GM19468 (cell line): ENCODE results near the gene SLC4A7.
"Not testable (repeated sequence)": the region's sequence is repeated elsewhere in the genome, so short reads cannot be mapped to it uniquely, and the experiment has no call there.

Experiments
- ATAC-seq: cut with Tn5 transposase; IDR thresholded peaks from one replicate; pipeline ENCODE4 v1.9.1; 2021; ENCODE audit warnings: mild to moderate bottlenecking, moderate library complexity, moderate number of reproducible peaks; ENCODE audit not compliant: unreplicated experiment; ENCODE audit errors: extremely low read depth

SLC4A7 gene

GRCh38 chr3:27488821-27489220 lies 4.6 kb upstream of the SLC4A7 start:
- ATAC-seq: no peak

- no peak for ATAC-seq
Measured at GRCh38 chr3:27487383-27487782, 3.2 kb upstream of the SLC4A7 start.

- ATAC-seq: no peak
Measured at GRCh38 chr3:27486336-27486735, 2.2 kb upstream of the SLC4A7 start.

GRCh38 chr3:27485866-27486265 lies 1.7 kb upstream of the SLC4A7 start:
- ATAC-seq: no peak

DNA sequence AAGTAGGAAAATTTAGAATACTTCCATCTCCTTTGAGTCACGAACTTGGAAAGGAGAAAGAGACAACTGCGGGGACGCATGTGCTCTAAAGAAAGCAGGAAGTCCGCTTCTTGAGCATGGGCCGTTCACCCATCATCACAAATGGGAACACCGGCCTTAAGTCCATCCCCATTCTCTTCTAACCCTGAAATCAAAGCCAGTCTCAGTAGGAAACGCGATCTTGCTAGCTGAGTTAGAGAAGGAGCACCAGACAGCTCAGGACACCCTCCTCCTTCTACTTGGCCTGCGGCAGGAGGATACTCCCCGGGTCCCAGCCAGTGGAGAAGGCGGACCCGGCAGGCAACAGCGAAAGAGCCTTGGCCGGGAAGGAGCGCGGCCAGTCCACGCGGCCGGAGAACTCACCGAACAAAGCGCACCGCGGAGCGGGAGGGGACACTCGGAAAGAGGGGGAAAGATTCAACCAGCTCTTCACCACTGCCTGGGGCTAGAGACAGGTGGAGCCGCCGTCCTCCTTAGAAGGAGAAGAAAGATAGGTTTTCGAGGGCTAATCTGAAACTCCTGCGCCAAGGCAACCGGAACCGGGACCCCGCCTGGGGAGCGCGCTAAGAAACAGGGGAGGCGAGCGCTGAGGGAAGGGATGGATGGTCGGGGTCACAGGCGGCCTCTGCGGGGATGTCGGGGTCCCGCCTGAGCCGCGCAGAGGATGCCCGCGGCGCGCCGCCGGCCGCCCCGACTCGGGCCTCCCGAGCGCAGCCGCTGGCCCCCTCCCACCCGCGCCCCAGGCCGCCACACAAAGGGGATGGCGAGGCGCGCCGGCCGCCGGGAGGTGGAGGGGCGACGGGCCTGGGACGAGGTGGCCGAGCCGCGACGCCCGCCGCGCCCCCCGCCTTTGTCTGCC lies 818 bp downstream of the SLC4A7 start:
- peak; percentile 1 for ATAC-seq

DNA sequence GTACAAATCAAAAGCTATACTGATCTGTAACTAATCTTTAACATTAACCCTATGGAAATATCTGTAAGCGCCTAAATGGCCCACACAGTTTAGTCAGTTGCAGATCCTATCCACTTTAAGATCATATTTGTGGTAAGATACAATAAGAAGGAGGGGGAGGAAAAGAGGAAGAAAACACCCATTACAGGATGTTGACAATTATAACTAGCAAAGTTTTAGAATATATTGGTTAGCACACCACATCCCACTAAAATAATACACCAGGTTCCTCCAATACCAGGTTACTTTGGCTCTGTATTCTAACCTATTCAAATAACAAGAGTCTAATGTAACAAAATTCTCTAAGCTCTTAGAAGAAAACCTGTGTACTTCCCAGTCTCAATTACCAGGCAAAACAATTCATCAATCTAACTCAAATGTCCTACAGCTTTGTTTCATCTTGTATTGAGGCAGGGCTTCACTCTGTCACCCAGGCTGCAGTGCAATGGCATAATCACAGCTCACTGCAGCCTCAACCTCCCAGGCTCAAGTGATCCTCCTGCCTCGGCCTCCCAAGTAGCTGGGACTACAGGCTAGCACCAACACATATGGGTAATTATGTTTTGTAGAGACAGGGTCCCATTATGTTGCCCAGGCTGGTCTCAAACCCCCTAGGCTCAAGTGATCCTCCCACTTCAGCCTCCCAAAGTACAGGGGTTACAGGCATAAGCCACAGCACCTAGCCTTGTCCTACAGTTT lies 4.2 kb downstream of the SLC4A7 start:
- ATAC-seq: no peak

- ATAC-seq: no peak
Measured at GRCh38 chr3:27471923-27472550, 12.1 kb downstream of the SLC4A7 start.

DNA sequence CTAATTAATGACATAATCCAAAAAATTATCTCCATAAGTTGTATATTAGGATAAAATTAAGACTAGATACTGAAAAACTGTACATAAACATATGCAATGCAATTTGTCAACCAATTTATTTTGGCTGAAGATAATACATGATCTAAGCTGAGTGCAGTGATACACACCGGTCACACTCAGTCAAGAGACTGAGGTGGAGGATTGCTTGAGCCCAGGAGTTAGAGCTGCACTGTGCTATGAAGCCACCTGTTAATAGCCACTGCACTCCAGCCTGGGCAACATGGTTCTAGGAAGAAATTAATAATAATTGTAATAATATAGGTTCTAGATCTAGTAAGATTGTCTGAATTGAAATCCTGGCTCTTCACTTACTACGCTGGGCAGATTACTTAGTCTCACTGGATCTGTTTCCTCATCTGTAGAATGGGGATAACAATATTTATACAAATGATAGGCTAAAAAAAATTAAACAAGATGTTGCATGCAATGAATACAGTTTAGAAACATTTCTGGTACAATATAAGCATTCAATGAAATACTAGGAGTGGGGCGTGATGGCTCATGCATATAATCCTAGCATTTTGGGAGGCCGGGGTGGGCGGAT lies 15.8 kb downstream of the SLC4A7 start:
- no peak for ATAC-seq

GRCh38 chr3:27467545-27467944 lies 16.6 kb downstream of the SLC4A7 start:
- ATAC-seq: peak; percentile 90

DNA sequence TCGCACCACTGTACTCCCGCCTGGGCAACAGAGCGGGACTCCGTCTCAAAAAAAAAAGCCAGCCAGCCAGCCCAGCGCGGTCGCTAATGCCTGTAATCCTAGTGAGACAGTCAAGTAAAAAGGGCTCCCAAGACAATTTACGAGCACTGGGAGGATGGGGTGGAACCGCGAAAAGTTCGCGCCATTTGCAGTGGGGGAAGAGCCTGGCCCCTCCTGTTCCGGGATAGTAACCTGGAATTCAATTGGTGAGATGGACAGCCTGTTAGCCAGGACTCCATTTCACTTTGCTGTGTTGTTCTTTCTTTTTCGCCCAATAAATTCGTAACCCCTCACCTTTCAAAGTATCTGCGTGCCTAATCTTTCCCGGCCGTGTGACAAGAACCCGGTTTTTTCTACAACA lies 19.5 kb downstream of the SLC4A7 start:
- no peak for ATAC-seq

DNA sequence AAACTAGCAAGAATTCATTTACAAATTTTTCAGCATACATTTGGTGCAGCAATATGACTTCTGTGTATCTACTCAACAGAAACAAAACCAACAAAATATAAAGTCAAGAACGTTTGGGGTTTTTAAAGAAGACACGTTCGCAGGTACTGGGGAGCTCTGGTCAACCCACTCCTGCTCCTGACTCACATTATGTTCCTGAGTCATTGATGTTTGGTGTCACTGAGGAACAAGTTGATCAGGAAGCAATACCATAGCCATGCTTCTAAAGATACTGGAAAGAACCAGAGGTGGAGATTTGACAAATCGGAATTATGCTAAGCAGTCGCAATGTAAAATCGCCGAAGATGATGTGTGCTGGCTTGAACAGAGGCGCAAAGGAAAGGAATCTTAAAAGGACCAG lies 22.0 kb downstream of the SLC4A7 start:
- no peak for ATAC-seq

DNA sequence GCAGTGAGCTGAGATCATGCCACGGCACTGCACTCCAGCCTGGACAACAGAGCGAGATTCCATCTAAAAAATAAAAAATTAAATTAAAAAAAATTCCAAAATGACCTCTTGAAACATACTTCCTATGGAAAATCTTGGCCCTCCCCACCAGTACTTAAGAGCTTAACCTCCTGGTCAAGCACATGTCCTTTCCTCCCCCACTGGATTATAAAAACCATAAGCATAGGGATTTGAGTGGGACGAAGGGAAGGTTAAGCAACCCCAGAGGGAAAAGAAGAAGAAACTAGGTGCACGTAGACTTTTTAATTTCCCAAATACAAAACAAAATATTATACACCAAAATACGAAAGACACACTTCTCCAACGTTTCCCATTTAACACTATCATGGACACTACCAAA lies 25.3 kb downstream of the SLC4A7 start:
- ATAC-seq: no peak

DNA sequence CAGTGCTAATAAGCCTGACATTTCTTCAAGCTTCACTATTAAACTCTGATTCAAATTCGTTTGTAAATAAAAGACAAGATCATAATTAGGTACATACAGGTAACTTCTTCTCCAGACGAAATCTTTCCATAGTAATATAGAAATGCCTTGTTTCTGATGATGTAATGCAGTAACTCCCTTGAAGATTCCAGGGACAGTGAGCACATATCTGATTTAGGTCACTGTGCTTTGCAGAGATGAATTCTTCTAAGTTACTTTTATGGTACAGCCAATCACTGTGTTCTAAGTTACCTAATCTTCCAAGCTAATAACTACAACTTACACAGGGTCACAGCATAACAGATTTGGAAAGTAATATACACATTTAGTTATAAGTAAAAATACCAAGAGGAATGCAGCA lies 27.6 kb downstream of the SLC4A7 start:
- ATAC-seq: no peak

GRCh38 chr3:27454914-27455313 lies 29.3 kb downstream of the SLC4A7 start:
- ATAC-seq: peak; percentile 45

DNA sequence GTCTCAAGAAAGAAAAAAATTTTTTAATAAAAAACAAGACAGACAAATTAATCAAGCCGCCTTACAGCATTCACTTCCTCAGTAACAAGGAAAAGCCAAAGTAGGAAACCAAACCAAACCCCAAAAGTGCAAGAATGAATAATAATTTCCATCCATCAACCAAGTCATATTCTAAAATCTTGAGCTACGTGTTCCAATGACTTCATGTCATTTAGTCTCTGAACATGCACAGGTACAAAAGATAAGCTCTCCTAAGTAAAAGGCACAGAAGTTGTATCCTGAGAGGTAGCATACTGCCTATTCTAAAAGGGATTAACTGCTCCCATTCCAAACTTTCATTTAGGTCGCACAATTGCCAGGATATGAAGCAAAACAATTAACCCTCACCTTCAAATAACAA lies 29.7 kb downstream of the SLC4A7 start:
- no peak for ATAC-seq

- ATAC-seq: no peak
Measured at GRCh38 chr3:27452368-27453090, 31.7 kb downstream of the SLC4A7 start.

- ATAC-seq: no peak
Measured at GRCh38 chr3:27451842-27452241, 32.3 kb downstream of the SLC4A7 start.

GRCh38 chr3:27451251-27451650 lies 32.9 kb downstream of the SLC4A7 start:
- ATAC-seq: no peak

DNA sequence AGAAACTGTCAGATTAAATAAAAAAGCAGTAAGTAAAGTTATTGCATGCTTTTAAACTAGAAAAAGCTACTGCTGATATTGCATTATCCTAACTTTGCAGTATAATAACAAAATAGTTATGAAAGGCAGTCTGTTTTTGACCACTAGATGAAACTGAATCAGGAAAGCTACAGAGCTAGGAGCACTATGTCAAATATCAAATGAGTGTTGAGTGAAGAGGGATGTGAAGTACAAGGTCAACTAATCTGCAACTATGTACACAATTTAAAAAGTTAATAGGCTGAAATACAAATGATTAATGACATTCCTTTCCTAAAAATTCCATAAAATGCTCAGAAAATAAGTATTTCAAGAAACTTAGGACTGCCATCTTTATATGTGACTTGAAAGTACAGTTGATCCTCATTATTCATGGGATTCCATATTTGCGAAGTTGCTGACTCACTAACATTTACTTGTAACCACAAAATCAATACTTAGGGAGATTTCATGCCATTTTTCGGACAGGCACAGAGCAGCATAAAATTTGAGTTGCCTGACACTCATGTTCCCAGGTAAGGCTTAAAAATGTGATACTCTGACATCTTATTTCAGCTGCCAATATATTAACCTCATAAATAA lies 34.5 kb downstream of the SLC4A7 start:
- ATAC-seq: no peak

DNA sequence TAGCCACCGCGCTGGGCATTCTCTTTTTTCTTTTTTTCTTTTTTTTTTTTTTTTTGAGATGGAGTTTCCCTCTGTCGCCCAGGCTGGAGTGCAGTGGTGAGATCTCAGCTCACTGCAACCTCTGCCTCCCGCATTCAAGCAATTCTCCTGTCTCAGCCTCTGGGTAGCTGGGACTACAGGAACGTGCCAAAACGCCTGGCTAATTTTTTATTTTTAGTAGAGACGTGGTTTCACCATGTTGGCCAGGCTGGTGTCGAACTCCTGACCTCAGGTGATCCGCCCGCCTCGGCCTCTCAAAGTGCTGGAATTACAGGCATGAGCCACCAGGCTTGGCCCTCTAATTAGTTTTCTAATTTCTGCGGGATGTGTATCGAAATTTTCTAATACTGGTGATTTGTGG lies 41.2 kb downstream of the SLC4A7 start:
- ATAC-seq: not testable (repeated sequence)
